Pancreas (tissue), 10 donors: Measurements from ENCODE around the gene TOPAZ1. TPM values are rescaled to one million over a fixed set of nuclear protein-coding genes. Genes with fewer than 3 reads are reported as not detected.
A peak's percentile ranks its signal among the peaks of the same experiment; 100 is the strongest.

Experiments
- ATAC-seq, 4 donors: fragments of 200-7000 bp; cut with Tn5 transposase; one replicate each; pipeline versions ENCODE4 v1.8.0 to v1.9.1; 2020; ENCODE audit warnings: mild to moderate bottlenecking in 4 of 4, moderate library complexity in 4 of 4
- DNase-seq, 6 donors: peaks; one replicate each; pipeline ENCODE4 v3.0.0-alpha.2; 2020
- FAIRE-seq: peaks from 2 replicates; lab custom pipeline; 2012; peaks lifted over from hg19 to GRCh38; lab: Jason Lieb, UNC
- H3K27ac ChIP-seq, 4 donors: fragments of 200-600 bp; sonication (generic); 1 replicate in 3 of 4; 2 replicates in 1 of 4; pipeline versions ENCODE4 v1.5.0 to v1.8.0; 2020
- H3K27me3 ChIP-seq, 4 donors: fragments of 200-600 bp; one replicate each; pipeline ENCODE4 v1.8.0; 2021
- H3K36me3 ChIP-seq, 3 donors: fragments of 200-600 bp; sonication (generic) in 1 of 3; one replicate each; pipeline versions ENCODE4 v1.5.0 to v1.8.0; 2020 to 2021
- H3K4me1 ChIP-seq, 3 donors: fragments of 200-600 bp; one replicate each; pipeline ENCODE4 v1.8.0; 2021
- H3K4me3 ChIP-seq, 4 donors: fragments of 200-600 bp; sonication (generic) in 2 of 4; one replicate each; pipeline versions ENCODE4 v1.5.0 to v1.8.0; 2020 to 2021
- H3K9me3 ChIP-seq, 4 donors: fragments of 200-600 bp; one replicate each; pipeline ENCODE4 v1.8.0; 2021
- WGBS, 2 donors: extraction: QIAGEN DNeasy Blood & Tissue Kit; methylation state at CpG; one replicate each; pipeline ENCODE4 v1.1.7; 2013; 5-methylcytosine and 5-hydroxymethylcytosine counted together
- intact Hi-C, 3 donors: fragments of 100-400 bp; cut with DNase I; formaldehyde crosslinking; loops; one replicate each; pipeline versions ENCODE4 v1.11.1 to v1.14.2; 2022
- polyA plus RNA-seq, 2 donors: library from polyadenylated mRNA; stranded (reverse); fragments of 200-250 nt; gene quantifications; one replicate each; pipeline ENCODE4 v1.2.3, GENCODE V29; 2013
- total RNA-seq, 6 donors: library from RNA; stranded (reverse); fragmentation: NEBNext Ultra II Directional in 4 of 6; extraction: Animal tissue kit (Norgen Biotek cat#: 25700) in 4 of 6; gene quantifications; one replicate each; pipeline versions ENCODE4 v1.2.1 to v1.2.4, GENCODE V29; 2021 to 2023
- TF ChIP-seq, protein P1 (sequence below), 4 donors: fragments of 200-600 bp; sonication (generic) in 3 of 4; IDR thresholded peaks; one replicate each; pipeline versions ENCODE4 v1.5.0 to v1.8.0; 2021; ENCODE audit warnings: antibody characterized with exemption in 4 of 4
- donor health status: healthy with polysubstance abuse.
- donor health status: DM: no; HTN: no; CAD: no; lungs with moderate emphysema.
- donor health status: DM: no; HTN: no; CAD: no.
- donor health status: control.
- donor health status: control.
- donor health status: Bipolar disorder and iron deficiency.
- donor health status: DM: yes; HTN: yes; CAD: no.
- donor health status: DM: no; HTN: no; CAD: no.
- donor health status: DM: no; HTN: no; CAD: no.
- donor health status: DM: yes; HTN: yes; CAD: no.

The TOPAZ1 gene
- total RNA-seq, result not detected
- not detected for polyA plus RNA-seq

DNA sequence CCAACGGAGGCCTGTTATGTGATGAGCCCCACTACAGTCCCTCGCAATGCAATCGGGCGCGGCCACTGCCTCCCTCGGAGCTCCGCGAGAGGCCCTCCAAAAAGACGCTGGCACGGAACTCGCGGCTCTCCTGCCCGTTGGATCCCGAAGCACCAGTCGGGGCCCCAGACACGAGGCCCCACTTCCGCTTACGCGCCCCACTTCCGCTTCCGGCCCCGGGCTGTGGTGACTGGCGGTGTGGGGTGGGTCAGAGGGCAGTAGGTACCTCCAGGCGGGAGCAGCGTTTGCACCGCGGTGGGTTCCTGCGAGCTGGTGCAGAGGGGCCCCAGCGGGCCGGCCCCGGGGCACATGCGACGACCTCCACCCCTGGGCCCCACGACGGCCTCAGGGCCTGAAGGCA, at the start of gene TOPAZ1:
Gene TOPAZ1 (plus strand): TSS at position 181 of the 400 bp plus-strand sequence. CDS start 168 bp downstream, at position 349.
- WGBS, 2 donors, result 92 to 93% methylated on average over 35 of the region's 35 CpGs
- FAIRE-seq (no peak), DNase-seq (peak in 1 of 6 donors; percentile 37), ATAC-seq (no peak)
- no peak within 1 kb of the TSS for H3K4me3 ChIP-seq
- no peaks in the 10 kb centered on the region for H3K4me1 ChIP-seq
- H3K9me3 ChIP-seq, result no peaks in the 10 kb centered on the region
- no peaks in the 10 kb centered on the region for H3K36me3 ChIP-seq
- H3K27ac ChIP-seq, result no peak within 1 kb of the TSS
- no peaks in the 10 kb centered on the region for H3K27me3 ChIP-seq
- TF ChIP-seq, protein P1, sequence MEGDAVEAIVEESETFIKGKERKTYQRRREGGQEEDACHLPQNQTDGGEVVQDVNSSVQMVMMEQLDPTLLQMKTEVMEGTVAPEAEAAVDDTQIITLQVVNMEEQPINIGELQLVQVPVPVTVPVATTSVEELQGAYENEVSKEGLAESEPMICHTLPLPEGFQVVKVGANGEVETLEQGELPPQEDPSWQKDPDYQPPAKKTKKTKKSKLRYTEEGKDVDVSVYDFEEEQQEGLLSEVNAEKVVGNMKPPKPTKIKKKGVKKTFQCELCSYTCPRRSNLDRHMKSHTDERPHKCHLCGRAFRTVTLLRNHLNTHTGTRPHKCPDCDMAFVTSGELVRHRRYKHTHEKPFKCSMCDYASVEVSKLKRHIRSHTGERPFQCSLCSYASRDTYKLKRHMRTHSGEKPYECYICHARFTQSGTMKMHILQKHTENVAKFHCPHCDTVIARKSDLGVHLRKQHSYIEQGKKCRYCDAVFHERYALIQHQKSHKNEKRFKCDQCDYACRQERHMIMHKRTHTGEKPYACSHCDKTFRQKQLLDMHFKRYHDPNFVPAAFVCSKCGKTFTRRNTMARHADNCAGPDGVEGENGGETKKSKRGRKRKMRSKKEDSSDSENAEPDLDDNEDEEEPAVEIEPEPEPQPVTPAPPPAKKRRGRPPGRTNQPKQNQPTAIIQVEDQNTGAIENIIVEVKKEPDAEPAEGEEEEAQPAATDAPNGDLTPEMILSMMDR (IDR thresholded peaks at IDR 0.05), result no peak
- intact Hi-C loops, result no loop called here

DNA sequence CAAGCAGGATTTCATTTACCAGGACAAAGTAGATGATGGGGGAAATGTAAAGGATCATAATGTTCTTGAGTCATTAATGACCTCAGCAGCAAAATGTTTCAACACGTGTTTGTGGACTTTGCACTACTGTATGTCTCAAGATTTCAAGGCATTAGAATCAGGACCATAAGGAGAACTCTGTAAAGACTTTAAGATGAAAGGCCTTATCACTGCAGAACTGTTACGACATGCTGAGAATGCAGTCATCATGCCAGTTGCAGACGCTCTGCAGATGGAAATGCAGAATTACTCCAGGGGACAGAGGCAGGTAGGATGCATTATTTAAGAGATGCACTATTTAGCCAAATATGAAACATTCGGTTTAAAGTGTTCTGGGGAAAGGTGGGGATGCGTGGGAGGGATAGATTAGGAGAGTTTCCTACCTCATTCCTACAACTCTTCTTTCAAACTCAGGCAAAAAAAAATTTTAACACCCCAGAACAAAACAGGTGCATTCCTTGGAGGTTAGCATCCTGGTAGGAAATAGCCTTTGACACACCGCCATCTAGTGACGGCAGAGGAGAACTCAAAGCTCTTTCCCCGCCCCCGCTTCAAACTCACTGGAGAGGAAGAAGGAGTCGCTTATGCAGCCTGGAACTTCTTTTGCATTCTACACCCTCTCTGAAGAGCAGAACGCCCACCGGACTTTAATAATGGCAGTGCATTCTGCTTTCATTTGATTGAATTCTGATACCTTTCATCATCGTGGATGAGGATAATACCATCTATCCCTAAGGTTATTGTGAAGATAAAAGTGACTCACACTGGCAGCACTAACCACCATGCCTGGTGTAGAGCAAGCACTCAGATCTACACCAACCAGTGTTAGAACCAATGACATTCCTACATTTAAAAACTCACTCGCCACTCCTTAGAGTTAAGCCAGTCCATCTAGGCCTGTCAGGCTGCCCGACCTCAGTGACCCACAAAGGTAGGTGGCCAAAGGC, 43.1 kb upstream of the TOPAZ1 start:
- TF ChIP-seq, protein P1 (IDR thresholded peaks at IDR 0.05), result peak; percentile 60 to 80 (median 68)
- WGBS, 2 donors, result 11 to 14% methylated on average over 15 of the region's 15 CpGs
- no peaks in the 10 kb centered on the region for H3K27me3 ChIP-seq
- intact Hi-C loops, result loop anchor here in 2 of 3 donors (10.0 kb wide), 2 partner anchors 344 to 654 kb away; no protein-coding TSS in a partner anchor
- peak; percentile 32 to 79 (median 58) for DNase-seq
- no peaks in the 10 kb centered on the region for H3K9me3 ChIP-seq
- no peak overlapping the region for H3K4me3 ChIP-seq
- no peaks in the 10 kb centered on the region for H3K4me1 ChIP-seq
- peak; percentile 37 for FAIRE-seq
- peak; percentile 83 to 97 (median 94) for ATAC-seq
- no peaks in the 10 kb centered on the region for H3K36me3 ChIP-seq
- no peak overlapping the region for H3K27ac ChIP-seq

- Histone ChIP-seq H3K27ac (no peak overlapping the region), H3K4me1 (no peaks in the 10 kb centered on the region), H3K4me3 (no peak overlapping the region), H3K27me3 (no peaks in the 10 kb centered on the region), H3K9me3 (no peaks in the 10 kb centered on the region), H3K36me3 (no peaks in the 10 kb centered on the region)
- intact Hi-C loops, result no loop called here
- FAIRE-seq, result no peak
- no peak for ATAC-seq
- DNase-seq, result no peak
- TF ChIP-seq, protein P1 (IDR thresholded peaks at IDR 0.05), result no peak
- WGBS, 2 donors, result 51 to 58% methylated on average over 4 of the region's 4 CpGs
These were observed 35.4 kb upstream of the TOPAZ1 start for GRCh38 chr3:44206261-44206660.

DNA sequence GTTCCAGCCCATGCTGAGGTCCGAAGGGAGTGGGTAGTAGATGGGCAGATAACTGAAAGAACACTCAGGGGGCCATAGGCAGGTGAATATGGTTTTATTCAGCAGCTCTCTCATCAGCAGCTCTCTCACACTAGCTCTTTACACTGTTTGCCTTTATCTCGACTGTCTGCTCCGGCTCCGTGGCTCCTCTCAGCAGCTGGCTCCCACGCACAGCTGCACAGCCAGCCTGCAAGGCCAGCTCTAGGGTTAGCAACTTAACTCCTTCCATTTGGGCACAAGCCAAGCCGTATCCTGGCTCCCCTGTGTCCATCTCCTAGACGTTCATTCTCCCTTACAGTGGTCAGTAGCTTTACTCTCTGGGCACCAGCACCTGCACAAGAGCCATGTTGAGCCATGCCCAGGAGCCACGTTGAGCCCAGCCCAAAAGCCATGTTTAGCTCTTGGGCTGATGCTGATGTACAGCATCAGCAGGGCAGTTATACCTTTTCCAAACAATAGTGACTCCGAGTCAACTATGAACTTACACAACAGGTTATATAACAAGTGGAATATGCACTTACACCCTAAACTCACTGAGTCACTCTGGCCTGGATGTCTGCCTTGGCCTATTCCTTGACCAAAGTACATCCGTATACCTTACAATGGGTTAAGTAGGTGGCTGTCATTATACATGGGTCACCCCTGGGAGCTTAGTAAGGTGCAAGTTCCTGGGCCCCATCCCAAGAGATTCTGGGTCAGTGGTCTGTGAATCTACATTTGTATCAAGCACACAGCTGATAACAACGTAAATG, 34.6 kb upstream of the TOPAZ1 start:
- 63 to 69% methylated on average over 11 of the region's 11 CpGs for WGBS, 2 donors
- H3K36me3 ChIP-seq, result no peaks in the 10 kb centered on the region

More for the DNA sequence above, 34.6 kb upstream of the TOPAZ1 start:
- intact Hi-C loops, result no loop called here
- FAIRE-seq (no peak), ATAC-seq (no peak), DNase-seq (no peak)
- no peak overlapping the region for H3K27ac ChIP-seq
- H3K4me1 ChIP-seq, result no peaks in the 10 kb centered on the region
- H3K9me3 ChIP-seq, result no peaks in the 10 kb centered on the region
- TF ChIP-seq, protein P1 (IDR thresholded peaks at IDR 0.05), result no peak
- no peak overlapping the region for H3K4me3 ChIP-seq
- H3K27me3 ChIP-seq, result no peaks in the 10 kb centered on the region
